Spleen (tissue), 11 donors: ENCODE measurements around the gene FOXRED2. TPM values are rescaled to one million over a fixed set of nuclear protein-coding genes. Genes with fewer than 3 reads are reported as not detected.
A peak's percentile ranks its signal among the peaks of the same experiment; 100 is the strongest.

Source experiments
- DNase-seq: peaks from one replicate; pipeline ENCODE4 v3.0.0-alpha.2; 2020
- H3K27ac ChIP-seq, 8 donors: fragments of 200-600 bp; sonication (generic) in 7 of 8; 1 replicate in 4 of 8; 2 replicates in 4 of 8; pipeline versions ENCODE4 v1.5.0 to v1.8.0; 2016 to 2021; ENCODE audit warnings: inconsistent platforms in 4 of 8, mild to moderate bottlenecking in 4 of 8, moderate library complexity in 1 of 8
- H3K27me3 ChIP-seq, 7 donors: fragments of 200-600 bp; sonication (generic) in 6 of 7; replicated peaks in 1 of 7; 1 replicate in 4 of 7; 2 replicates in 3 of 7; pipeline versions ENCODE4 v1.5.0 to v1.8.0; 2016 to 2021; ENCODE audit warnings: inconsistent platforms in 3 of 7, mild to moderate bottlenecking in 1 of 7
- H3K36me3 ChIP-seq, 6 donors: fragments of 200-600 bp; sonication (generic) in 5 of 6; 1 replicate in 4 of 6; 2 replicates in 2 of 6; pipeline versions ENCODE4 v1.5.0 to v1.8.0; 2016 to 2021; ENCODE audit warnings: inconsistent platforms in 2 of 6
- H3K4me1 ChIP-seq, 6 donors: fragments of 200-600 bp; sonication (generic) in 5 of 6; 1 replicate in 3 of 6; 2 replicates in 3 of 6; pipeline versions ENCODE4 v1.5.0 to v1.8.0; 2016 to 2021; ENCODE audit warnings: inconsistent platforms in 3 of 6
- H3K4me3 ChIP-seq, 8 donors: fragments of 200-600 bp; sonication (generic) in 7 of 8; 1 replicate in 4 of 8; 2 replicates in 4 of 8; pipeline versions ENCODE4 v1.5.0 to v1.8.0; 2016 to 2021; ENCODE audit warnings: inconsistent platforms in 4 of 8, mild to moderate bottlenecking in 4 of 8, moderate library complexity in 2 of 8
- H3K9me3 ChIP-seq, 8 donors: fragments of 200-600 bp; sonication (generic) in 7 of 8; 1 replicate in 4 of 8; 2 replicates in 4 of 8; pipeline versions ENCODE4 v1.5.0 to v1.8.0; 2016 to 2021; ENCODE audit warnings: inconsistent platforms in 4 of 8
- POLR2A ChIP-seq, 3 donors: fragments of 450-650 bp; IDR thresholded peaks; one replicate each; pipeline ENCODE4 v1.5.1; 2017; ENCODE audit warnings: antibody characterized with exemption in 3 of 3, mild to moderate bottlenecking in 1 of 3
- POLR2AphosphoS5 ChIP-seq, 3 donors: sonication (generic); formaldehyde crosslinking; IDR thresholded peaks; one replicate each; pipeline ENCODE4 v1.5.1; 2017; ENCODE audit warnings: antibody characterized with exemption in 3 of 3
- WGBS, 5 donors: extraction: QIAGEN DNeasy Blood & Tissue Kit in 3 of 5; methylation state at CpG; one replicate each; pipeline versions ENCODE4 v1.1.5 to v1.1.7; 2013 to 2018; 5-methylcytosine and 5-hydroxymethylcytosine counted together
- intact Hi-C: fragments of 100-400 bp; cut with DNase I; formaldehyde crosslinking; loops from one replicate; pipeline ENCODE4 v1.15.0; 2023; ENCODE audit warnings: low total_unique reads
- polyA plus RNA-seq, 3 donors: library from polyadenylated mRNA; stranded (reverse); fragments of 200-250 nt; gene quantifications; one replicate each; pipeline ENCODE4 v1.2.1, GENCODE V29; 2013
- total RNA-seq, 7 donors: library from RNA; depleted of rRNA in 3 of 7; stranded (reverse); fragments of >200 nt in 3 of 7; fragmentation: NEBNext Ultra II Directional in 4 of 7; extraction: Animal tissue kit (Norgen Biotek cat#: 25700) in 4 of 7; gene quantifications; one replicate each; pipeline versions ENCODE4 v1.1.0 to v1.2.1, GENCODE V29; 2016 to 2021
- TF ChIP-seq, protein P1 (sequence below), 11 experiments: fragments of 200-600 bp in 7 of 11; fragments of 450-650 bp in 4 of 11; sonication (generic) in 4 of 11; IDR thresholded peaks in 8 of 11; conservative IDR thresholded peaks in 3 of 11; 1 replicate in 7 of 11; 2 replicates in 4 of 11; pipeline versions ENCODE4 v1.4.0 to v1.8.0; 2016 to 2021; ENCODE audit warnings: antibody characterized with exemption in 11 of 11, inconsistent platforms in 4 of 11, mild to moderate bottlenecking in 1 of 11
- donor health status: healthy with polysubstance abuse.
- donor health status: DM: no; HTN: no; CAD: no; lungs with moderate emphysema.
- donor health status: DM: no; HTN: no; CAD: no.
- donor health status: Bipolar disorder and iron deficiency.
- donor health status: healthy.
- donor health status: DM: no; HTN: no; CAD: no.
- donor health status: DM: yes; HTN: yes; CAD: no.

The FOXRED2 gene
- total and polyA plus RNA-seq, 10 donors: 1.1 to 42.0 (median 26.3) TPM

DNA sequence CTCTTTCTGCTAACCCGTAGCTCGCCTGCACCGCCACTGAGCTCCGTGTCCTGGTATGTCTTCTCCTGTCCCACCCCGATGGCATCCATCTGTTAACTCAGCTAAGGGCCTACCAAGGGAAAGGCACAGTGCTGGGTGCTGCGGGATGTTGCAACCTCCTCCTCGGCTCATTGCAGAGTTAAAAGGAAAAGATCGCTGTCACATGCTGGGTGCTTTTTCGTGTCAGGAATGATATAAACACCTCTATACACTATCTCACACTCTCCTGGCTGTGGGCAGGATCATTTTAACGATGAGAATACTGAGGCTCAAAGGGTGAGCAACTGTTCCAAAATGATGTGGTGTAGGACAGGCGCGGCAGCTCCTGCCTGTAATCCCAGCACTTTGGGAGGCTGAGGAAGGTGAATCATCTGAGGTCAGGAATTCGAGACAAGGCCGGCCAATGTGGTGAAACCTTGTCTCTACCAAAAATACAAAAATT, 35.5 kb downstream of the FOXRED2 start:
- H3K36me3 ChIP-seq: peaks cover 0 to 81% (median 49%) of the 10 kb centered on the region in 6 donors
- no peak for DNase-seq
- WGBS, 5 donors: 73 to 90% (median 81%) methylated on average over 14 of the region's 14 CpGs
- peak overlapping the region; percentile 23 to 78 (median 64) for H3K27ac ChIP-seq
- intact Hi-C loops: loop anchor here (5.0 kb wide), 1 partner anchor 169 kb away; no protein-coding TSS in a partner anchor
- no peak for TF ChIP-seq POLR2AphosphoS5 (IDR thresholded peaks at IDR 0.05)
- TF ChIP-seq POLR2A (IDR thresholded peaks at IDR 0.05): no peak
- TF ChIP-seq, protein P1, sequence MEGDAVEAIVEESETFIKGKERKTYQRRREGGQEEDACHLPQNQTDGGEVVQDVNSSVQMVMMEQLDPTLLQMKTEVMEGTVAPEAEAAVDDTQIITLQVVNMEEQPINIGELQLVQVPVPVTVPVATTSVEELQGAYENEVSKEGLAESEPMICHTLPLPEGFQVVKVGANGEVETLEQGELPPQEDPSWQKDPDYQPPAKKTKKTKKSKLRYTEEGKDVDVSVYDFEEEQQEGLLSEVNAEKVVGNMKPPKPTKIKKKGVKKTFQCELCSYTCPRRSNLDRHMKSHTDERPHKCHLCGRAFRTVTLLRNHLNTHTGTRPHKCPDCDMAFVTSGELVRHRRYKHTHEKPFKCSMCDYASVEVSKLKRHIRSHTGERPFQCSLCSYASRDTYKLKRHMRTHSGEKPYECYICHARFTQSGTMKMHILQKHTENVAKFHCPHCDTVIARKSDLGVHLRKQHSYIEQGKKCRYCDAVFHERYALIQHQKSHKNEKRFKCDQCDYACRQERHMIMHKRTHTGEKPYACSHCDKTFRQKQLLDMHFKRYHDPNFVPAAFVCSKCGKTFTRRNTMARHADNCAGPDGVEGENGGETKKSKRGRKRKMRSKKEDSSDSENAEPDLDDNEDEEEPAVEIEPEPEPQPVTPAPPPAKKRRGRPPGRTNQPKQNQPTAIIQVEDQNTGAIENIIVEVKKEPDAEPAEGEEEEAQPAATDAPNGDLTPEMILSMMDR (IDR thresholded peaks at IDR 0.05 in 8 of 11, conservative IDR thresholded peaks at IDR 0.05 in 3 of 11): no peak
- H3K4me3 ChIP-seq: peak overlapping the region in 1 of 8 donors; percentile 13
- no peaks in the 10 kb centered on the region for H3K27me3 ChIP-seq
- H3K4me1 ChIP-seq: peaks cover 8 to 89% (median 47%) of the 10 kb centered on the region in 6 donors
- no peaks in the 10 kb centered on the region for H3K9me3 ChIP-seq

DNA sequence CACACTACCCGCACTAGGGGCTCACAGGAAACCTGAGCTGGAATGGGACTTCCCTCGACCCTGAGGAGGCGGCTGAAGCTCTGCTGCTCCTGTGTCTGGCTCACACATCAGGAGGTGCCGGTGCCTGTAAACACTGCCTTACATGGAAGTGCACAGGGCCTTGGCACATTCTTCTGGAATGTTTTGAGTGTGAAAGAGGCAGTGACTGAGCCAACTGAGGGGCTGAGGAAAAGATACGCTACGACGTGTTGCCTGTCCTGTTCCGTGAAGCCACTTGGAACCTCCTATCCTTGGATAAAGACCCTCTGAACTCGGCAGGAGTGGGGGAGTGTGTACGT, 35.9 kb downstream of the FOXRED2 start:
- Histone ChIP-seq H3K27ac (peak overlapping the region; percentile 23 to 78 (median 64)), H3K27me3 (no peaks in the 10 kb centered on the region), H3K9me3 (no peaks in the 10 kb centered on the region), H3K36me3 (peaks cover 0 to 80% (median 45%) of the 10 kb centered on the region in 6 donors), H3K4me1 (peaks cover 9 to 91% (median 51%) of the 10 kb centered on the region in 6 donors), H3K4me3 (peak overlapping the region in 1 of 8 donors; percentile 13)
- intact Hi-C loops: loop anchor here (5.0 kb wide), 1 partner anchor 169 kb away; no protein-coding TSS in a partner anchor
- DNase-seq: no peak
- TF ChIP-seq POLR2A (IDR thresholded peaks at IDR 0.05) (no peak), POLR2AphosphoS5 (IDR thresholded peaks at IDR 0.05) (peak in 2 of 3 donors; percentile 45 to 53)
- 59 to 80% (median 69%) methylated on average over 10 of the region's 10 CpGs for WGBS, 5 donors

DNA sequence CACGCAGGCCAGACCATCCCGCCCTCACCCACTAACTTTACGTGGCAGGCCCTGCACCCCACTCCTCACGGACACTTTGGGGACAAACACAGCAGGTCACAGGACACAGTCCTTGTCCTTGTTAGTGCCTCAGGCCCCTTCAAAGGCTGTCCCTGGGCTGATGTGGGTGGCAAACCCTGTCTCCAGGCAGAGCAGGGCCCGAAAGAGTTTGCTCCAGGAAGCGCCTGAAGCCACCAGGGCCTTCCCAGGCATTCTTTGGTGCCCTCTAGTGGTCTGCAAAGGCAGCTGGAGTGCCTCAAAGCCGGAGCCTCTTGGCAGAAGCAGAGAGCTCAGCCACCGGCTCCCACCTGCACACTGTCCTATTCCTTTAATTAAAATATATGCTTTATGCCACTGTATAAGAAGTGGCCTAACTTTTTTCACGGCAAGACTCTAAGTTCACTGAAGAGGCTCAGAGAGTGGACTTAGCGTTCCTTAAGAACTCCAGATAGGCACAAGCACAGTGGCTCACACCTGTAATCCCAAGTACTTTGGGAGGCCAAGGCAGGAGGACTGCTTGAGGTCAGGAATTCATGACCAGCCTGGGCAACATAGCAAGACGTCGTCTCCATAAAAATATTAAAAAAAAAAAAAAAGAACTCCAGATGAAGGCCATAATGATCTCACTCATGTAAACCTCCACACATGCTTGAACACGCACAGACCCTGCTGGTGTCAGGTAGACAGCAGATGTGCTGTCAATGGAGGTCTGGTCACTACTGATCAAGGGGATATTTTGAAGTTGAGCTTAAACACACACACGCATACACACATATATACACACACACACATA, 36.5 kb downstream of the FOXRED2 start:
- DNase-seq: peak; percentile 95
- Histone ChIP-seq H3K36me3 (peaks cover 0 to 80% (median 39%) of the 10 kb centered on the region in 6 donors), H3K27ac (peak overlapping the region; percentile 23 to 78 (median 64)), H3K4me1 (peaks cover 9 to 93% (median 55%) of the 10 kb centered on the region in 6 donors), H3K4me3 (no peak overlapping the region), H3K9me3 (no peaks in the 10 kb centered on the region), H3K27me3 (no peaks in the 10 kb centered on the region)
- TF ChIP-seq, protein P1 (IDR thresholded peaks at IDR 0.05 in 8 of 11, conservative IDR thresholded peaks at IDR 0.05 in 3 of 11): peak; percentile 87 to 99 (median 96)
- peak; percentile 72 to 90 (median 79) for TF ChIP-seq POLR2AphosphoS5 (IDR thresholded peaks at IDR 0.05)
- TF ChIP-seq POLR2A (IDR thresholded peaks at IDR 0.05): no peak
- WGBS, 5 donors: 37 to 55% (median 45%) methylated on average over 11 to 14 of the region's 14 CpGs
- intact Hi-C loops: loop anchor here (5.0 kb wide), 1 partner anchor 168 kb away; no protein-coding TSS in a partner anchor

DNA sequence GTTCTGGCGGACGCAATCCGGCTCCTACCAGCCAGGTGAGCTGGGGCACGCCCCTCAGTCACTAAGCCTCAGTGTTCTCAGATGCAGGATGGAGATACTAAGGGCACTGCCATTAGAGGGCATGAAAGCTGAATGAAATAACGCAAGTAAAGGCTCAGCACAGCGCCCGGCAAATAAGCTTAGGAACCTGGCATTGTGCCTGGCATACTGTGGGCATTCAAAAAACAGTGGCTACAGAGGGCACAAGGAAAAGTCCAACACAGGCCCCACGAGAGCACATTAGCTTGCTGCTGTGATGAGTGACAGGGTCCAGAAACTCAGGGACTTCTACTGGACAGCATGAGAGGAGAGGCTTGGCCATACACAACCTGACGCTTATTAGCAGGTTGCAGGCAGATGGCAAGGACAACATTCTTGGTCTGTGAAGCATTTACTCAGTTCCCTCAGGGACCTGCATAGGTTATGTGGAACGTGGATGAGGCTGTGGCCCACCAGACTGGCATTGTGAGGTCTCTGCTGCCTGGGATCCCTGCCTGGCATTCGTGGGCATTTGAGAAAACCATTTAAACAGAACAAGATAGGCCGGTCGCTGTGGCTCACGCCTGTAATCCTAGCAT, 37.6 kb downstream of the FOXRED2 start:
- DNase-seq: no peak
- H3K4me3 ChIP-seq: no peak overlapping the region
- H3K27ac ChIP-seq: peak overlapping the region in 5 of 8 donors; percentile 57 to 78 (median 72)
- 84 to 95% (median 89%) methylated on average over 14 of the region's 14 CpGs for WGBS, 5 donors
- TF ChIP-seq, protein P1 (IDR thresholded peaks at IDR 0.05 in 8 of 11, conservative IDR thresholded peaks at IDR 0.05 in 3 of 11): no peak
- TF ChIP-seq POLR2A (IDR thresholded peaks at IDR 0.05) (no peak), POLR2AphosphoS5 (IDR thresholded peaks at IDR 0.05) (no peak)
- H3K36me3 ChIP-seq: peaks cover 0 to 68% (median 28%) of the 10 kb centered on the region in 6 donors
- intact Hi-C loops: no loop called here
- H3K4me1 ChIP-seq: peaks cover 9 to 98% (median 57%) of the 10 kb centered on the region in 6 donors
- no peaks in the 10 kb centered on the region for H3K9me3 ChIP-seq
- H3K27me3 ChIP-seq: no peaks in the 10 kb centered on the region
